HCT116 (cell line): ENCODE results near the gene GRM2.

Experiments
- CEBPB ChIP-seq: IDR thresholded peaks from 2 replicates; pipeline ENCODE4 v1.6.1; 2012; ENCODE audit warnings: low read depth
- EZH2phosphoT487 ChIP-seq: fragments of 200-600 bp; IDR thresholded peaks from 2 replicates; pipeline ENCODE4 v1.6.1; 2018; ENCODE audit warnings: antibody characterized with exemption, borderline replicate concordance
- JUND ChIP-seq: IDR thresholded peaks from 2 replicates; pipeline ENCODE4 v1.6.1; 2012
- POLR2A ChIP-seq: IDR thresholded peaks from 2 replicates; pipeline ENCODE4 v1.7.0; 2011; ENCODE audit warnings: borderline replicate concordance; ENCODE audit not compliant: insufficient read depth, insufficient read length; ENCODE audit errors: extremely low read depth
- RAD21 ChIP-seq: IDR thresholded peaks from 2 replicates; pipeline ENCODE4 v1.6.1; 2012; ENCODE audit warnings: low read depth, mild to moderate bottlenecking
- SP1 ChIP-seq: IDR thresholded peaks from 2 replicates; pipeline ENCODE4 v1.6.1; 2012; ENCODE audit warnings: low read depth
- TCF7L2 ChIP-seq: IDR thresholded peaks from 2 replicates; pipeline ENCODE4 v1.7.0; 2011; ENCODE audit warnings: borderline replicate concordance, inconsistent platforms; ENCODE audit not compliant: insufficient read depth, insufficient read length; ENCODE audit errors: extremely low read depth
- TF ChIP-seq, protein P1 (sequence below): IDR thresholded peaks from 2 replicates; pipeline ENCODE4 v1.6.1; 2012
- TF ChIP-seq, protein P2 (sequence below), 3 experiments: fragments of 200-600 bp in 1 of 3; sonication (generic) in 1 of 3; IDR thresholded peaks in 2 of 3; conservative IDR thresholded peaks in 1 of 3; 2 replicates each; pipeline ENCODE4 v1.5.1; 2012 to 2017; ENCODE audit warnings: low read depth in 2 of 3, low read length in 2 of 3, antibody characterized with exemption in 1 of 3, borderline replicate concordance in 1 of 3, control low read depth in 1 of 3, mild to moderate bottlenecking in 1 of 3, mixed read lengths in 1 of 3, mixed run types in 1 of 3, moderate library complexity in 1 of 3; ENCODE audit not compliant: insufficient read depth in 1 of 3

DNA sequence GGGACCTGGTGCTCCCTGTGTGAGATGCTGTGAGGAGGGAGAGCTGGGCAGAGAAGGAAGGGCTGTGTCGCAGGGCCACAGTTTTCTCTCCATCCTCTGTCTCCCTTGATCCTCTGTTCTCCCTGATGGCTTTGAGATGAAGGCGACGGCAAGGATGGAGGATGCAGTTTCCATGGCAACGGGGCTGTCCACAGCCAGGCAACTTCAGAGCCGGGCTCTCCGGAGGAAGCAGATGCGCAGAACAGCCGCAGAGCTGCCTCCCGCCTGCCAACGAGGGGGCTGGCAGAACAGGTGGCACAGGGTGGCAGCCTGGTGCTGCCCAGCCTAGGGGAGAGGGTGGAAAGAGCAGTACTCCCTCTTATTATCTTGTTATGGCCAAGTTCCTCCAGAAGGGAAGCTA is 9.9 kb upstream of the GRM2 start:
- TF ChIP-seq JUND (no peak), EZH2phosphoT487 (no peak), TCF7L2 (no peak), POLR2A (no peak), CEBPB (no peak), SP1 (no peak), RAD21 (no peak)
- TF ChIP-seq, protein P1, sequence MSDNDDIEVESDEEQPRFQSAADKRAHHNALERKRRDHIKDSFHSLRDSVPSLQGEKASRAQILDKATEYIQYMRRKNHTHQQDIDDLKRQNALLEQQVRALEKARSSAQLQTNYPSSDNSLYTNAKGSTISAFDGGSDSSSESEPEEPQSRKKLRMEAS = no peak
- TF ChIP-seq, protein P2, sequence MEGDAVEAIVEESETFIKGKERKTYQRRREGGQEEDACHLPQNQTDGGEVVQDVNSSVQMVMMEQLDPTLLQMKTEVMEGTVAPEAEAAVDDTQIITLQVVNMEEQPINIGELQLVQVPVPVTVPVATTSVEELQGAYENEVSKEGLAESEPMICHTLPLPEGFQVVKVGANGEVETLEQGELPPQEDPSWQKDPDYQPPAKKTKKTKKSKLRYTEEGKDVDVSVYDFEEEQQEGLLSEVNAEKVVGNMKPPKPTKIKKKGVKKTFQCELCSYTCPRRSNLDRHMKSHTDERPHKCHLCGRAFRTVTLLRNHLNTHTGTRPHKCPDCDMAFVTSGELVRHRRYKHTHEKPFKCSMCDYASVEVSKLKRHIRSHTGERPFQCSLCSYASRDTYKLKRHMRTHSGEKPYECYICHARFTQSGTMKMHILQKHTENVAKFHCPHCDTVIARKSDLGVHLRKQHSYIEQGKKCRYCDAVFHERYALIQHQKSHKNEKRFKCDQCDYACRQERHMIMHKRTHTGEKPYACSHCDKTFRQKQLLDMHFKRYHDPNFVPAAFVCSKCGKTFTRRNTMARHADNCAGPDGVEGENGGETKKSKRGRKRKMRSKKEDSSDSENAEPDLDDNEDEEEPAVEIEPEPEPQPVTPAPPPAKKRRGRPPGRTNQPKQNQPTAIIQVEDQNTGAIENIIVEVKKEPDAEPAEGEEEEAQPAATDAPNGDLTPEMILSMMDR (IDR thresholded peaks at IDR 0.05 in 2 of 3, conservative IDR thresholded peaks at IDR 0.05 in 1 of 3; ENCODE audit: borderline replicate concordance in 1 of 3, insufficient read depth in 1 of 3, low read depth in 2 of 3, low read length in 2 of 3) = no peak
